SK-N-SH (cell line): ENCODE data around the gene BZW2. TPM values are rescaled to one million over a fixed set of nuclear protein-coding genes. Genes with fewer than 3 reads are reported as not detected.
A peak's percentile ranks its signal among the peaks of the same experiment; 100 is the strongest.

Experiments
- CTCF ChIA-PET: fragments of 300-600, 350-600 bp; formaldehyde crosslinking; extraction: SDS; loops from one replicate; lab custom pipeline; 2021; lab: Yijun Ruan, JAX
- POLR2A ChIA-PET: fragments of 350-600 bp; sonication (Branson Sonifier 250); formaldehyde crosslinking; extraction: SDS; loops from one replicate; lab custom pipeline; 2020; ENCODE audit warnings: antibody characterized with exemption, inconsistent platforms; lab: Yijun Ruan, JAX
- DNase-seq: peaks from one replicate; pipeline ENCODE4 v3.0.0; 2012
- H2AFZ ChIP-seq: fragments of 200-600 bp; sonication (generic); 2 replicates; pipeline ENCODE4 v1.8.1; 2016; ENCODE audit warnings: antibody characterized with exemption, mild to moderate bottlenecking, low read depth
- H3F3A ChIP-seq: fragments of 200-600 bp; sonication (generic); replicated peaks from 2 replicates; pipeline ENCODE3; 2016; ENCODE audit warnings: antibody characterized with exemption, mild to moderate bottlenecking; ENCODE audit not compliant: insufficient read depth
- H3K27ac ChIP-seq, 2 experiments: fragments of 200-500 bp in 1 of 2; fragments of 200-600 bp in 1 of 2; sonication (Bioruptor generic) in 1 of 2; sonication (generic), shearing (Covaris generic) in 1 of 2; 2 replicates each; pipeline versions ENCODE4 v1.5.1 to v1.6.1; 2014 to 2016; ENCODE audit warnings: low read depth in 2 of 2, inconsistent platforms in 1 of 2, low read length in 1 of 2, mild to moderate bottlenecking in 1 of 2, mixed read lengths in 1 of 2
- H3K27me3 ChIP-seq: fragments of 200-600 bp; sonication (generic), shearing (Covaris generic); 2 replicates; pipeline ENCODE4 v1.6.1; 2016; ENCODE audit warnings: mixed run types; ENCODE audit not compliant: insufficient read depth
- H3K36me3 ChIP-seq, 2 experiments: fragments of 200-500 bp in 1 of 2; fragments of 200-600 bp in 1 of 2; sonication (Bioruptor generic) in 1 of 2; sonication (generic) in 1 of 2; replicated peaks in 1 of 2; 2 replicates each; pipeline versions ENCODE3 to v1.5.1; 2014 to 2016; ENCODE audit warnings: low read length in 1 of 2, mild to moderate bottlenecking in 1 of 2; ENCODE audit not compliant: insufficient read depth in 2 of 2, control insufficient read depth in 1 of 2
- H3K4me1 ChIP-seq, 2 experiments: fragments of 200-500 bp in 1 of 2; fragments of 200-600 bp in 1 of 2; sonication (Bioruptor generic) in 1 of 2; sonication (generic), shearing (Covaris generic) in 1 of 2; 2 replicates each; pipeline versions ENCODE4 v1.5.1 to v1.6.1; 2014 to 2016; ENCODE audit warnings: low read depth in 1 of 2, low read length in 1 of 2, mixed run types in 1 of 2; ENCODE audit not compliant: insufficient read depth in 2 of 2, control insufficient read depth in 1 of 2
- H3K4me2 ChIP-seq: fragments of 200-600 bp; sonication (generic), shearing (Covaris generic); 2 replicates; pipeline ENCODE4 v1.6.1; 2017; ENCODE audit warnings: mixed run types
- H3K4me3 ChIP-seq, 2 experiments: fragments of 200-500 bp in 1 of 2; fragments of 200-600 bp in 1 of 2; sonication (Bioruptor generic) in 1 of 2; sonication (generic), shearing (Covaris generic) in 1 of 2; 2 replicates each; pipeline versions ENCODE4 v1.5.1 to v1.8.1; 2014 to 2016; ENCODE audit warnings: low read depth in 2 of 2, inconsistent platforms in 1 of 2, low read length in 1 of 2, mild to moderate bottlenecking in 1 of 2, mixed read lengths in 1 of 2, moderate library complexity in 1 of 2
- H3K79me2 ChIP-seq: fragments of 200-600 bp; sonication (generic); 2 replicates; pipeline ENCODE4 v1.8.1; 2017; ENCODE audit warnings: mild to moderate bottlenecking; ENCODE audit not compliant: insufficient read depth
- H3K9ac ChIP-seq: fragments of 200-600 bp; sonication (generic); 2 replicates; pipeline ENCODE4 v1.6.1; 2017; ENCODE audit warnings: mixed run types
- H3K9me2 ChIP-seq: fragments of 200-600 bp; sonication (generic); 2 replicates; pipeline ENCODE4 v1.6.1; 2017; ENCODE audit warnings: mixed run types
- H3K9me3 ChIP-seq: fragments of 200-600 bp; sonication (generic); 2 replicates; pipeline ENCODE4 v1.6.1; 2017; ENCODE audit warnings: mixed run types, mild to moderate bottlenecking, moderate library complexity
- H4K20me1 ChIP-seq: fragments of 200-600 bp; sonication (generic); 2 replicates; pipeline ENCODE4 v1.6.1; 2017; ENCODE audit warnings: mild to moderate bottlenecking, mixed run types; ENCODE audit not compliant: insufficient read depth
- CHD2 ChIP-seq: fragments of 150-350 bp; IDR thresholded peaks from 2 replicates; pipeline ENCODE4 v1.6.1; 2018; ENCODE audit warnings: low read length; ENCODE audit not compliant: partially characterized antibody
- ELF1 ChIP-seq: IDR thresholded peaks from 2 replicates; pipeline ENCODE4 v1.4.0; 2012
- FOXM1 ChIP-seq: IDR thresholded peaks from 2 replicates; pipeline ENCODE4 v1.4.0; 2012; ENCODE audit warnings: low read depth, mild to moderate bottlenecking
- GABPA ChIP-seq: IDR thresholded peaks from 2 replicates; pipeline ENCODE4 v1.4.0; 2012; ENCODE audit warnings: low read depth, mild to moderate bottlenecking
- GATA2 ChIP-seq: sonication (generic); formaldehyde crosslinking; IDR thresholded peaks from 2 replicates; pipeline ENCODE4 v1.5.0; 2020; ENCODE audit warnings: mild to moderate bottlenecking, missing genetic modification reagents
- JUND ChIP-seq: IDR thresholded peaks from 2 replicates; pipeline ENCODE4 v1.4.0; 2012
- MEF2A ChIP-seq: IDR thresholded peaks from 2 replicates; pipeline ENCODE4 v1.4.0; 2012; ENCODE audit warnings: low read depth, borderline replicate concordance
- MXI1 ChIP-seq: IDR thresholded peaks from 2 replicates; pipeline ENCODE4 v1.6.1; 2012; ENCODE audit warnings: mild to moderate bottlenecking, low read depth, low read length, improper control_type of control experiment
- NFIC ChIP-seq: IDR thresholded peaks from 2 replicates; pipeline ENCODE4 v1.4.0; 2012; ENCODE audit warnings: borderline replicate concordance
- RAD21 ChIP-seq: IDR thresholded peaks from 2 replicates; pipeline ENCODE4 v1.6.1; 2012; ENCODE audit warnings: mild to moderate bottlenecking, low read length
- RFX5 ChIP-seq: IDR thresholded peaks from 2 replicates; pipeline ENCODE4 v1.6.1; 2012; ENCODE audit warnings: mild to moderate bottlenecking, improper control_type of control experiment, low read length
- RXRA ChIP-seq: IDR thresholded peaks from 2 replicates; pipeline ENCODE4 v1.4.0; 2012; ENCODE audit warnings: low read depth, mild to moderate bottlenecking, borderline replicate concordance
- TAF1 ChIP-seq: IDR thresholded peaks from 2 replicates; pipeline ENCODE4 v1.6.1; 2012; ENCODE audit warnings: low read depth, mild to moderate bottlenecking, low read length, moderate library complexity, borderline replicate concordance
- WGBS: methylation state at CpG from one replicate; pipeline ENCODE4 v1.1.6; 2017; ENCODE audit warnings: low lambda C conversion rate; 5-methylcytosine and 5-hydroxymethylcytosine counted together
- polyA plus RNA-seq, 3 experiments: library from polyadenylated mRNA; depleted of rRNA; stranded (reverse); fragments of >200 nt; gene quantifications; 2 replicates each; pipeline ENCODE4 v1.2.3, GENCODE V29; 2012
- TF ChIP-seq, protein P1 (sequence below): IDR thresholded peaks from 2 replicates; pipeline ENCODE4 v1.6.1; 2012; ENCODE audit warnings: mild to moderate bottlenecking, low read depth, low read length, moderate library complexity
- TF ChIP-seq, protein P2 (sequence below): fragments of 150-350 bp; IDR thresholded peaks from 2 replicates; pipeline ENCODE4 v1.6.1; 2017; ENCODE audit warnings: antibody characterized with exemption, low read length, low read depth, borderline replicate concordance
- TF ChIP-seq, protein P3 (sequence below): fragments of 150-350 bp; IDR thresholded peaks from 2 replicates; pipeline ENCODE4 v1.6.1; 2016; ENCODE audit warnings: mild to moderate bottlenecking, low read depth, low read length

BZW2 gene
- polyA plus RNA-seq, 1 of the 3 experiments (the other 2 are of a cell fraction), result 71.9 TPM

DNA sequence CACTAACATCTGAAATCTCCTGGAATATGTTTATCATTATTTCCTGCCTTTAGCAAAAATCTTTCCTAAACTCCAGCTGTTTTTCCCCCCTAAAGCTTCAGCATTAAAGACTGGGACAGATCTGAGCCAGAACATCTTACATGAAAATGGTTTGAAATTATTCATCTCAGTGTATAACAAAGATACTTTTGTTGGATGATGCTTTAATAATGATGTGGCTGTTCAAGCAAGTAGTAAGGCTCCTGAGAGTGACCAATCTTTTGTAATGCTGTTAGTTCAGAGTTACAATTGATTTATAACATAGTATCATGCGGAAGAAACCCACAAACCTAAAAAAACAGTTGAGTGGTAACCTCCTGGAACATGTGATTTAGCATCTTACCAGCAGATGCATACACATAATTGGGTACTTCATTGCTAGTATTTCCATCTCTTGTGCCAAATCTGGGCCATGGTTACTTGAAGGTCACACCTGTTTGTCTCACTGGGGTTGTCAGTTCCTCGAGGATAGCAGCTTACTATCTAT is 1.5 kb downstream of the BZW2 start:
- H3F3A ChIP-seq, result peaks cover 13% of the 10 kb centered on the region
- POLR2A ChIA-PET, result no interaction called here
- CTCF ChIA-PET, result interaction anchor here (0.8 to 1.3 kb wide), 4 partner anchors 9 to 270 kb away, joined by 3 to 5 read pairs (median 4); no protein-coding TSS in a partner anchor
- H3K27ac ChIP-seq, result peak overlapping the region; percentile 24 to 50; a peak in 3 of 4 replicates
- H3K9me2 ChIP-seq, result no peaks in the 10 kb centered on the region
- H3K9me3 ChIP-seq, result no peaks in the 10 kb centered on the region
- peak overlapping the region; percentile 80; the same call in 1 of the 2 replicates for H3K9ac ChIP-seq
- H3K4me2 ChIP-seq, result peak overlapping the region; percentile 94
- TF ChIP-seq JUND, result no peak
- TF ChIP-seq GABPA, result no peak
- TF ChIP-seq MXI1, result peak; percentile 55; the same call in 1 of the 2 replicates
- TF ChIP-seq RAD21, result no peak
- no peak for TF ChIP-seq GATA2 (CRISPR knock-in tag)
- TF ChIP-seq RFX5, result no peak
- no peak for TF ChIP-seq MEF2A
- no peak for TF ChIP-seq ELF1
- no peak for TF ChIP-seq RXRA
- no peaks in the 10 kb centered on the region for H3K27me3 ChIP-seq
- H4K20me1 ChIP-seq, result peaks cover 38% of the 10 kb centered on the region; the same call in 1 of the 2 replicates
- H3K4me3 ChIP-seq, result peak overlapping the region; percentile 84 to 100
- WGBS, result 68% methylated on average over 2 of the region's 2 CpGs
- H3K4me1 ChIP-seq, result peaks cover 26 to 27% of the 10 kb centered on the region in 2 experiments
- H2AFZ ChIP-seq, result peak overlapping the region; percentile 63; the same call in 1 of the 2 replicates
- H3K79me2 ChIP-seq, result peaks cover 86% of the 10 kb centered on the region
- H3K36me3 ChIP-seq, result no peaks in the 10 kb centered on the region
- DNase-seq, result no peak

DNA sequence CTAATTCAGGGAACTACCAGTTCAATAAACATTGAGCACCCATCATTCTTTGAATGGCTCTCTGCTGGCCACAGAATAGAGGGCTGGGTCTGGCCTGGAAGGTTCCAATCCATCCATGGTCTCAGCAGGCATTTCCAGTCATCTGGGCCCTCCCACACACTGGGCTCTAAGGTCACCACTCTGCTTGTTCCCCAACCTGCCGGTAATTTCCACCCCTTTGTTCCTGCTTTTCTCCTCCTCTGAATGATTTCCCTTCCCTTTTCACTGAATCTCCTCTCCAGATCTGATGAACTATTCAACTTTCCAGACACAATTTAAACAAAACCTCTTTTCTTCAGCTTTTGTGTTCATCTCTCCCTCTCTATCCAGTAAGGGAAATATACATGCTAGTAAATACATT is 2.6 kb downstream of the BZW2 start:
- Histone ChIP-seq H3K9me2 (no peaks in the 10 kb centered on the region), H3K27me3 (no peaks in the 10 kb centered on the region), H3K4me1 (peaks cover 24 to 27% of the 10 kb centered on the region in 2 experiments), H3K9me3 (no peaks in the 10 kb centered on the region), H3K4me3 (no peak overlapping the region), H3K27ac (no peak overlapping the region), H3K36me3 (no peaks in the 10 kb centered on the region), H4K20me1 (peaks cover 38% of the 10 kb centered on the region; the same call in 1 of the 2 replicates), H3K9ac (no peak overlapping the region), H3K4me2 (peak overlapping the region; percentile 12; the same call in 1 of the 2 replicates), H3K79me2 (peaks cover 86% of the 10 kb centered on the region), H3F3A (peaks cover 17% of the 10 kb centered on the region), H2AFZ (no peak overlapping the region)
- DNase-seq, result no peak
- 80% methylated on average over 1 of the region's 1 CpG for WGBS
- POLR2A ChIA-PET, result no interaction called here
- TF ChIP-seq NFIC, result no peak
- TF ChIP-seq MXI1, result no peak
- TF ChIP-seq FOXM1, result no peak
- no peak for TF ChIP-seq CHD2
- TF ChIP-seq, protein P1, sequence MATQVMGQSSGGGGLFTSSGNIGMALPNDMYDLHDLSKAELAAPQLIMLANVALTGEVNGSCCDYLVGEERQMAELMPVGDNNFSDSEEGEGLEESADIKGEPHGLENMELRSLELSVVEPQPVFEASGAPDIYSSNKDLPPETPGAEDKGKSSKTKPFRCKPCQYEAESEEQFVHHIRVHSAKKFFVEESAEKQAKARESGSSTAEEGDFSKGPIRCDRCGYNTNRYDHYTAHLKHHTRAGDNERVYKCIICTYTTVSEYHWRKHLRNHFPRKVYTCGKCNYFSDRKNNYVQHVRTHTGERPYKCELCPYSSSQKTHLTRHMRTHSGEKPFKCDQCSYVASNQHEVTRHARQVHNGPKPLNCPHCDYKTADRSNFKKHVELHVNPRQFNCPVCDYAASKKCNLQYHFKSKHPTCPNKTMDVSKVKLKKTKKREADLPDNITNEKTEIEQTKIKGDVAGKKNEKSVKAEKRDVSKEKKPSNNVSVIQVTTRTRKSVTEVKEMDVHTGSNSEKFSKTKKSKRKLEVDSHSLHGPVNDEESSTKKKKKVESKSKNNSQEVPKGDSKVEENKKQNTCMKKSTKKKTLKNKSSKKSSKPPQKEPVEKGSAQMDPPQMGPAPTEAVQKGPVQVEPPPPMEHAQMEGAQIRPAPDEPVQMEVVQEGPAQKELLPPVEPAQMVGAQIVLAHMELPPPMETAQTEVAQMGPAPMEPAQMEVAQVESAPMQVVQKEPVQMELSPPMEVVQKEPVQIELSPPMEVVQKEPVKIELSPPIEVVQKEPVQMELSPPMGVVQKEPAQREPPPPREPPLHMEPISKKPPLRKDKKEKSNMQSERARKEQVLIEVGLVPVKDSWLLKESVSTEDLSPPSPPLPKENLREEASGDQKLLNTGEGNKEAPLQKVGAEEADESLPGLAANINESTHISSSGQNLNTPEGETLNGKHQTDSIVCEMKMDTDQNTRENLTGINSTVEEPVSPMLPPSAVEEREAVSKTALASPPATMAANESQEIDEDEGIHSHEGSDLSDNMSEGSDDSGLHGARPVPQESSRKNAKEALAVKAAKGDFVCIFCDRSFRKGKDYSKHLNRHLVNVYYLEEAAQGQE, result no peak
- TF ChIP-seq MEF2A, result no peak
- TF ChIP-seq, protein P2, sequence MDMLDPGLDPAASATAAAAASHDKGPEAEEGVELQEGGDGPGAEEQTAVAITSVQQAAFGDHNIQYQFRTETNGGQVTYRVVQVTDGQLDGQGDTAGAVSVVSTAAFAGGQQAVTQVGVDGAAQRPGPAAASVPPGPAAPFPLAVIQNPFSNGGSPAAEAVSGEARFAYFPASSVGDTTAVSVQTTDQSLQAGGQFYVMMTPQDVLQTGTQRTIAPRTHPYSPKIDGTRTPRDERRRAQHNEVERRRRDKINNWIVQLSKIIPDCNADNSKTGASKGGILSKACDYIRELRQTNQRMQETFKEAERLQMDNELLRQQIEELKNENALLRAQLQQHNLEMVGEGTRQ, result no peak
- TF ChIP-seq TAF1, result no peak
- TF ChIP-seq, protein P3, sequence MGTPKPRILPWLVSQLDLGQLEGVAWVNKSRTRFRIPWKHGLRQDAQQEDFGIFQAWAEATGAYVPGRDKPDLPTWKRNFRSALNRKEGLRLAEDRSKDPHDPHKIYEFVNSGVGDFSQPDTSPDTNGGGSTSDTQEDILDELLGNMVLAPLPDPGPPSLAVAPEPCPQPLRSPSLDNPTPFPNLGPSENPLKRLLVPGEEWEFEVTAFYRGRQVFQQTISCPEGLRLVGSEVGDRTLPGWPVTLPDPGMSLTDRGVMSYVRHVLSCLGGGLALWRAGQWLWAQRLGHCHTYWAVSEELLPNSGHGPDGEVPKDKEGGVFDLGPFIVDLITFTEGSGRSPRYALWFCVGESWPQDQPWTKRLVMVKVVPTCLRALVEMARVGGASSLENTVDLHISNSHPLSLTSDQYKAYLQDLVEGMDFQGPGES, result no peak
- CTCF ChIA-PET, result interaction anchor here (0.7 to 1.3 kb wide), 2 partner anchors 11 to 269 kb away, joined by 3 to 5 read pairs; no protein-coding TSS in a partner anchor
